ENCODE results near the gene DTNBP1. TPM values are rescaled to one million over a fixed set of nuclear protein-coding genes. Genes with fewer than 3 reads are reported as not detected.
A peak's percentile ranks its signal among the peaks of the same experiment; 100 is the strongest.

Gene DTNBP1
- total and polyA plus RNA-seq, 9 donors: 8.4 to 23.6 (median 18.2) TPM

DNA sequence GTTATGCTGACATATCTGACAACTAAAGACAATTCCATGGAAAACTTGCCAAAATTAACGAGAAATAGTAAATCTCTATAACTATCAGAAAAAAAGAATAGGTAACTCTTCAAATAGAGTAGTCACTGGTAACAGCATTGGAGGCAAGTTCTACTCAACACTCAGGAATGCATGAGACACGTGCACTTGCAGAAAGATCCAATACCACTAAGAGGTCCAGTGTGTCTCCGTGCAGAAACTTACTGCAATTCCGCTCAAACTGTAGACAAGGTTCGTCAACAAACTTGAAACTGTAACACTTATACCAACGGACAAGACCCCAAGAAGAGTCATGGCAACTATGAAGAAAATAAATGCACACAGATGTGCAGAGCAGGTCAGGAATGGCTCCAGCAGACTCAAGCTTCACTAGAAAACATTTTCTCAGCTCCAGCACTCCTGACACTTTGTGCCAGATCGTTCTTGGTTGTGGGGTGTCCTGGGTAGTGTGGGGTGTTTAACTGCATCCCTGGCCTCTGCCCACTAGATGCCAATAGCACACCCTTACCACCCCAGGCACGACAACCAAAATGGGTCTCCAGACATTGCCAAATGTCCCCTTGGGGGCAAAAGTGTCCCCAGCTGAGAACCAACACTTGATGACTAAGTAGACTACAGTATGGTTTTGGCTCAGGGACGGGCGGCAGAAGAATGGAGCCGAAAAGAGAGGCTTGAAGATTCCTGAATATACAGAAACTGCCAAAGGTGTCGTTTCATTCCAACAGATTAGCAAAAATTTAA, 134.8 kb downstream of the DTNBP1 start:
- Histone ChIP-seq H3K4me3 (ENCODE audit: low read length) (no peak overlapping the region), H3K4me1 (ENCODE audit: control insufficient read depth, insufficient read depth, low read length) (no peaks in the 10 kb centered on the region), H3K27me3 (ENCODE audit: control insufficient read depth, insufficient read depth, low read length) (no peaks in the 10 kb centered on the region), H3K27ac (ENCODE audit: low read length) (no peak overlapping the region), H3K36me3 (ENCODE audit: control insufficient read depth, insufficient read depth, low read length) (peaks cover 42% of the 10 kb centered on the region), H3K9me3 (replicated peaks; ENCODE audit: control insufficient read depth, low read depth, low read length) (no peaks in the 10 kb centered on the region)
- DNase-seq: no peak
- 100% methylated on average over 3 of the region's 12 CpGs for WGBS (ENCODE audit: insufficient coverage)

DNA sequence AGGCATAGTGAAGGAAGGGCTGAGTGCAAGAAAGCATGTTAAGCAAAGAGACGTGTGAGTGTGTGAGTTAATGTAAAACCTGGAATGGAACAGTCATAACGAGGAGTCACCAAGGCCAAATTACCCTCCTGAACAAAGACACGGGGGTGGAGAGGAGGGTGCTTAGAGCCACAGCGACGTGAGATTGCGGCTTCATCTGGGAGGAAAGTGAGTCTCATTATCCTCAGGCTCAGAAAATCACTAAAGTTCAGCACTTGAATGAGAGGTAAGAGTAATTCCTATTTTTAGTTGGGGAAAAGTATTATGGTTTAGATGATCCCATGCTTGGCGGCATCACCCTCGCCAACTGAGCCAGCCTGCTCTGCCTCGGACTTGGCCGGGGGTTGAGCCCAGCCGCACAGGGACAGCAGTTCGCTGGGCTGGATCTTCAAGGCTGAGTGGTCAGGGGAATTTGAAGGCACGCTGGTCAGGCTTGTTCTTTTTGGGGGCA, 136.6 kb downstream of the DTNBP1 start:
- DNase-seq: no peak
- 92% methylated on average over 9 of the region's 13 CpGs for WGBS (ENCODE audit: insufficient coverage)
- Histone ChIP-seq H3K9me3 (replicated peaks; ENCODE audit: control insufficient read depth, low read depth, low read length) (no peaks in the 10 kb centered on the region), H3K4me3 (ENCODE audit: low read length) (no peak overlapping the region), H3K36me3 (ENCODE audit: control insufficient read depth, insufficient read depth, low read length) (peaks cover 53% of the 10 kb centered on the region), H3K27ac (ENCODE audit: low read length) (no peak overlapping the region), H3K4me1 (ENCODE audit: control insufficient read depth, insufficient read depth, low read length) (no peaks in the 10 kb centered on the region), H3K27me3 (ENCODE audit: control insufficient read depth, insufficient read depth, low read length) (no peaks in the 10 kb centered on the region)

DNA sequence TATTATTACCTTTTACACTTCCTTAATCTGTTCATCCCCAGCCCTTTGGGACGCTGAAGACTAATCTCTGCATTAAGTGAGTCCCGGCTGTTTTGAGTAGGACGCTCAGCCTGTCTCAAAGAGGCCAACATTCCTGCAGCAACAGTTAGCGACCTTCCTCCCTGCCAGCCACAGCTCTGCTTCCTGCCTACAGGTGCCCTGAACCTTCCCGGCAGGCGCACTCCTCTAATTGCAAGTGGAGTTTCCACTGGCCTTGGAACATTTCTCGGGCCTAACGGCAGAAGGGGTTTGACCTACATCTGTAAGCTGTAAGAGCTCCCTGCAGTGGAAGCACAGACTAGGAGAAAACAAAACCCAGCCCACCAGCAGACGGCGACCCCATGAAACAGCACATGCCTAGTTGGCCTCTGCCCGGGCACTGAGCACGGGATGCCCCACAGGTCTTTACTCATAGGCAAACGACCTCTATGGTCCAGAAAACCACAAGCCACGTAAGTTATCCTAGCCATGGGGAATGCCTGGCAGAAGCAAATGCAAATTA, 137.9 kb downstream of the DTNBP1 start:
- no peak overlapping the region for H3K27ac ChIP-seq (ENCODE audit: low read length)
- H3K27me3 ChIP-seq (ENCODE audit: control insufficient read depth, insufficient read depth, low read length): no peaks in the 10 kb centered on the region
- H3K36me3 ChIP-seq (ENCODE audit: control insufficient read depth, insufficient read depth, low read length): peaks cover 57% of the 10 kb centered on the region
- H3K9me3 ChIP-seq (replicated peaks; ENCODE audit: control insufficient read depth, low read depth, low read length): no peaks in the 10 kb centered on the region
- H3K4me3 ChIP-seq (ENCODE audit: low read length): no peak overlapping the region
- 94% methylated on average over 14 of the region's 14 CpGs for WGBS (ENCODE audit: insufficient coverage)
- no peaks in the 10 kb centered on the region for H3K4me1 ChIP-seq (ENCODE audit: control insufficient read depth, insufficient read depth, low read length)
- no peak for DNase-seq

DNA sequence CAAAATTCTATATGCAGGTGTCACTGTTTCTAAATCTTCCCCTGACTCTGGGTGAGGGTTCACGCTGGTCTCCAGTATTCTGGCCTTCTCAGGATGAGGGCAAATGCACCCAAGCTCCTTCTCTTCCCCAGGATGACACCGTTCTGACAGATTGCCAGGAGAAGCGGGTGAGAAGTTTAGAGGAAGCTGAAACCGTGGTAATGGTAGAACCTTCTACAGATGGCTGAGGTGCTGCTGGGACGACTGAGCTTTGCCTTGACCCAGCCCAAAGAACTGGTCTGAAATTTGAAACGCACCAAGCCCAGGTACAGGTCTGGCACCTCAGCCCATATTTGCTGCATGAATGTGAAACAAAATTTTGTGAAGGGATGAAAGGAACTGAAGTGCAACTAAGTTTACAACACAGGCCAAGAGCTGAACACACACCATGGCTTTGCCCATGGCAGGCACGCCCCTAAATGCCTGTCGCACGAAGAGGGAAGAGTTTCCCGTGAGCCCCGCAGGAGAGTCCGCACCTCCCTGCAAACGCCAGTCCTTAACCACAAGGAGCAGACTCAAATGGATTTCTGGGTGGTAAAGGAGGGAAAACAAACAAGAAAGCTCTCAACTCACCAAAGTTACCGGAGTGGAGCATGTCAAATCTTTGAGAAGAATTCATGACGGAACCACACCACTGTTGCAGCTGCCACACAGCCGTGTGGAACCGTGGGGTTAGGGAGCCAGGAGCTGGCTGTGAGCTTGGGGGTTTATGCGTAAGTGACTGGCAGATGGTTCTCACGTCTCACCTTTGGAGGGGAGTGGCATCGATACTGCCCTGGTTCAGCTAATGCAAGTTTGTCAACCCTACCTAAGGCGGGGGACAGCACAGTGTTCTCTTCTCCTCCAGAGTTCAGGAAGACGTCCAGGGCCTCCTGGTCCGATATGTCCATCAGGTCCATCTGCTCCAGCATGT, 138.9 kb downstream of the DTNBP1 start:
- 95% methylated on average over 16 of the region's 23 CpGs for WGBS (ENCODE audit: insufficient coverage)
- H3K27ac ChIP-seq (ENCODE audit: low read length): no peak overlapping the region
- peaks cover 59% of the 10 kb centered on the region for H3K36me3 ChIP-seq (ENCODE audit: control insufficient read depth, insufficient read depth, low read length)

DNA sequence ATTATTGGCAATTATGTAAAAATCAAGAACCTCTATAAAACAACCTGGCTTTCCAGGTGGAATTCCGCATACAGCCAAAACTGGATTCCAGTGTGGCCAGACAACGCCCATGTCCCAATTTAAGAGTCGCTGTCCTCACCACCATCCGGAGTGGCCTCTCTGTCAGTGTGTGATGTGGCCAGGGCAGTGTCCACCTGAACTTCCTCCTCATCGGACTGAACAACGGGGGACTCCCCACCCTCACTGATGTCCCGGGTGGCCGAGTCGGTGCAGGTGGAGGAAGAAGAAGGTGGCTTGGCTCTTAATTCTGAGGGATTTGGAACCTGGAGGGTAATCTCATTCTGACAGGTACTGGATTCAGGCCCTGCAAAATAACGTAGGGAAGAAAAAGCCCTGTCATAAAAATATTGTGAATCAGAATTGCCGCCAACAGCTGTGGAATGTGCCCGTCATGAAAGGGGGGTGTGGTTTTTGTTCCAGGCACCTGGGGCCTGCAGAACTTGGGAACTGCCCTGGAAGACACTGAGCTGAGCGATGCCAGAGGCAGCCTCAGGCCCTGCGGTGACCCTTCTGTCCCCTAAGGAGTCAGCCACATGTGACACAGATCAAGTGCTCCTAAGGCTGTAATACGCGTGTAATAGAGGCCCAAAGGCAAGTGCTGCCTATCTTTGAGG, 139.8 kb downstream of the DTNBP1 start:
- H3K9me3 ChIP-seq (replicated peaks; ENCODE audit: control insufficient read depth, low read depth, low read length): no peaks in the 10 kb centered on the region
- no peaks in the 10 kb centered on the region for H3K27me3 ChIP-seq (ENCODE audit: control insufficient read depth, insufficient read depth, low read length)
- H3K4me3 ChIP-seq (ENCODE audit: low read length): no peak overlapping the region
- WGBS (ENCODE audit: insufficient coverage): 78% methylated on average over 10 of the region's 16 CpGs
- H3K4me1 ChIP-seq (ENCODE audit: control insufficient read depth, insufficient read depth, low read length): no peaks in the 10 kb centered on the region
- DNase-seq: no peak
- no peak overlapping the region for H3K27ac ChIP-seq (ENCODE audit: low read length)
- H3K36me3 ChIP-seq (ENCODE audit: control insufficient read depth, insufficient read depth, low read length): peaks cover 59% of the 10 kb centered on the region

More for the DNA sequence above, 138.9 kb downstream of the DTNBP1 start:
- Histone ChIP-seq H3K9me3 (replicated peaks; ENCODE audit: control insufficient read depth, low read depth, low read length) (no peaks in the 10 kb centered on the region), H3K4me3 (ENCODE audit: low read length) (no peak overlapping the region), H3K4me1 (ENCODE audit: control insufficient read depth, insufficient read depth, low read length) (no peaks in the 10 kb centered on the region), H3K27me3 (ENCODE audit: control insufficient read depth, insufficient read depth, low read length) (no peaks in the 10 kb centered on the region)
- DNase-seq: no peak

DNA sequence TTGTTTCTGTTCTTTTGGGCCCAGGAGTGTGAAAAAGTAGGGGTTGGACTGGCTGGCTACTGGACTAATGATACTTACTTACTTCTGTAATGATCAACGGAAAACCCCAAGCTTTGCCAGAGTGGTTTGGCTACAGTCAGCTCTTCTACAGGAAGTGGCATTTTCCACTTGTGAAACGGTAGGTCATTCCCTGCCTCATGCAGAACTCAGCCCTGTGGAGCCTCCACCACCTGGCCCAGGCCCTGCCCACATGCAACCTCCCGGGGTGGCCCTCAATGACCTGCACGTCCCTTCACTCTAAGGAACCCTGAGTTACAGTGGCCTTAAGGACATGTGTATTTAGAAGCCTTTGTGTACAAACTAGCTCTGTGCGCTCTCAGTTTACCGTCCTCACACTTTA, 140.4 kb downstream of the DTNBP1 start:
- Histone ChIP-seq H3K4me1 (ENCODE audit: control insufficient read depth, insufficient read depth, low read length) (no peaks in the 10 kb centered on the region), H3K27me3 (ENCODE audit: control insufficient read depth, insufficient read depth, low read length) (no peaks in the 10 kb centered on the region), H3K9me3 (replicated peaks; ENCODE audit: control insufficient read depth, low read depth, low read length) (no peaks in the 10 kb centered on the region), H3K36me3 (ENCODE audit: control insufficient read depth, insufficient read depth, low read length) (peaks cover 64% of the 10 kb centered on the region), H3K27ac (ENCODE audit: low read length) (no peak overlapping the region), H3K4me3 (ENCODE audit: low read length) (no peak overlapping the region)
- DNase-seq: peak; percentile 67
- 77% methylated on average over 5 of the region's 6 CpGs for WGBS (ENCODE audit: insufficient coverage)

DNA sequence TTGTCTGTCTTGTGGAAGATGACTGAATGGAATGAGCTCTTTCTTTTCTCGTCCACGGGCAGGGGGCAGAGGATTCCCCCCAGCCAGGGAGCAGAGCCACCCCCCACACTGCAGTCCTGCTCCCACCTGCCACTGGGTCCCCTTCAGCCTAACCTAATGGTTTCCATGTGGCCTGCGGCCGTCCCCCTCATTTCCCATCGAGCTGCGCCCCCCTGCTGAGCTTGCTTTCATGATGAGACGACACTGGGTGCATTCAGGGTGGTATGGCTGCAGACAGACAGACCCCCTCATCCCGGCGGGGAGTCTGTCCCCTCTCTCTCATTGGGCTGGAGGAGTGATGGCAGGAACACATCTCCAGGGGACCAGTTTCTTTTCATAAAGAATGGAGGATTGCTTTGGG, 140.8 kb downstream of the DTNBP1 start:
- H3K27ac ChIP-seq (ENCODE audit: low read length): peak overlapping the region; percentile 10

DNA sequence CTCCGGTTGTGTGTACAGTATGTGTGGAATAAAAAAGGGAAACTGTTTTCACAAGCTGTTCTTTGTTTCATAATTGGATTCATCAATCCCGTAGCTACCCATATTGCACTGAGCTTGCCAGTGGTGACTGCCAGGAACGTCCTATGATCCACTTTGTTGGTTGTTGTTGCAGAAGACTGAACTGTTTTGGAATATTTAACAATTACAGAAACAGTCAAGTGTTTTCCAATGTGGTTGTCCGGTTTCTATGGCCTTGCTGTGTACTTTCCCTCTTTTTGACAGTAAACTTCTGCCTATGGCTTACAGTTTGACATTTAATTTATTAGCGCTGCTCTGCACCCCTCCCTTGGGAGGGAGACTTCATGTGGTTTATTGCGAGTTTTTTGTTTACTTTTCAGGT, 141.2 kb downstream of the DTNBP1 start:
- Histone ChIP-seq H3K4me3 (ENCODE audit: low read length) (no peak overlapping the region), H3K4me1 (ENCODE audit: control insufficient read depth, insufficient read depth, low read length) (no peaks in the 10 kb centered on the region), H3K36me3 (ENCODE audit: control insufficient read depth, insufficient read depth, low read length) (peaks cover 73% of the 10 kb centered on the region), H3K27me3 (ENCODE audit: control insufficient read depth, insufficient read depth, low read length) (no peaks in the 10 kb centered on the region), H3K27ac (ENCODE audit: low read length) (no peak overlapping the region), H3K9me3 (replicated peaks; ENCODE audit: control insufficient read depth, low read depth, low read length) (no peaks in the 10 kb centered on the region)
- DNase-seq: no peak
- no CpG with 5 or more reads among the region's 6 CpGs for WGBS (ENCODE audit: insufficient coverage)

More for the DNA sequence above, 140.8 kb downstream of the DTNBP1 start:
- no peaks in the 10 kb centered on the region for H3K9me3 ChIP-seq (replicated peaks; ENCODE audit: control insufficient read depth, low read depth, low read length)
- WGBS (ENCODE audit: insufficient coverage): 68% methylated on average over 6 of the region's 9 CpGs
- no peaks in the 10 kb centered on the region for H3K27me3 ChIP-seq (ENCODE audit: control insufficient read depth, insufficient read depth, low read length)
- no peak for DNase-seq
- H3K4me1 ChIP-seq (ENCODE audit: control insufficient read depth, insufficient read depth, low read length): no peaks in the 10 kb centered on the region
- H3K4me3 ChIP-seq (ENCODE audit: low read length): no peak overlapping the region
- H3K36me3 ChIP-seq (ENCODE audit: control insufficient read depth, insufficient read depth, low read length): peaks cover 68% of the 10 kb centered on the region

DNA sequence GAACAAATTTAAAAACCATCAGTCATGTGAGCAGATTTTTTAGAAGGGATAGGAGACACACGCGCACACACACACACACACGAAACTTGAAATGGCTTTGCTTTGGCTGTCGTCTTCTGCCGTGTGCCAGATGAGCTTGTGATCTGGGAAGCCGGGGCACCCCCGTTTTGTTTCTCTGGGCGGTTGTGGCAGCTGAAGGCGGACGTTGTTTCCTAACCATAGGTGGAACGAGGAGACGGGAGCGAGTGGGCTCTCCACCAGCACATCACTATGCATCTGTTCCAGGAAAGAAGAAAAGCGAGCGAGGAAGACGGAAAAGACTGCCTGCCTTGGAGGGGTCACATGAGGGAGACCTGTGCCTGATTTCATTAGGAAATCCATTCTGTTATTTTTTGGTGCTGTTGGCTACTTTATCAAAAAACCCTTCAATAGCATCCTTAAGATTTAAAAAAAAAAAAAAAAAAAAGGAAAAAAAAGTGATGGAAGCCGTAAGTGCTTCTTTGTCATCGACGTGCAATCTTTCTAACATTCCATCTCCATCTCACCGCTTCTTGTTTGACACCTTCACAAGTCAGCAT, 142.1 kb downstream of the DTNBP1 start:
- DNase-seq: no peak
- H3K27me3 ChIP-seq (ENCODE audit: control insufficient read depth, insufficient read depth, low read length): no peaks in the 10 kb centered on the region
- no peaks in the 10 kb centered on the region for H3K4me1 ChIP-seq (ENCODE audit: control insufficient read depth, insufficient read depth, low read length)
- H3K36me3 ChIP-seq (ENCODE audit: control insufficient read depth, insufficient read depth, low read length): peaks cover 80% of the 10 kb centered on the region
- H3K27ac ChIP-seq (ENCODE audit: low read length): no peak overlapping the region
- no peak overlapping the region for H3K4me3 ChIP-seq (ENCODE audit: low read length)
- H3K9me3 ChIP-seq (replicated peaks; ENCODE audit: control insufficient read depth, low read depth, low read length): no peaks in the 10 kb centered on the region
- WGBS (ENCODE audit: insufficient coverage): 88% methylated on average over 9 of the region's 20 CpGs
